Left ventricle myocardium inferior (tissue), 1 donor: ENCODE data around the gene TTC24. TPM values are rescaled to one million over a fixed set of nuclear protein-coding genes. Genes with fewer than 3 reads are reported as not detected.

Experiments
- DNase-seq: peaks from one replicate; pipeline ENCODE4 v3.0.0-alpha.2; 2020
- H3K27ac ChIP-seq: fragments of 200-600 bp; replicated peaks from 2 replicates; pipeline ENCODE4 v1.8.0; 2021
- H3K27me3 ChIP-seq: fragments of 200-600 bp; 2 replicates; pipeline ENCODE4 v1.8.0; 2021; ENCODE audit warnings: low read depth
- H3K36me3 ChIP-seq: fragments of 200-600 bp; 2 replicates; pipeline ENCODE4 v1.8.0; 2021
- H3K4me1 ChIP-seq: fragments of 200-600 bp; 2 replicates; pipeline ENCODE4 v1.8.0; 2021
- H3K4me3 ChIP-seq: fragments of 200-600 bp; 2 replicates; pipeline ENCODE4 v1.8.0; 2021; ENCODE audit warnings: mild to moderate bottlenecking, moderate library complexity
- H3K9me3 ChIP-seq: fragments of 200-600 bp; replicated peaks from 2 replicates; pipeline ENCODE4 v1.8.0; 2021
- intact Hi-C: fragments of 100-400 bp; cut with micrococcal nuclease; formaldehyde crosslinking; loops from one replicate; pipeline ENCODE4 v1.11.0; 2022
- total RNA-seq: library from RNA; stranded (reverse); fragmentation: NEBNext Ultra II Directional; extraction: Animal tissue kit (Norgen Biotek cat#: 25700); gene quantifications from one replicate; pipeline ENCODE4 v1.2.1, GENCODE V29; 2021
- TF ChIP-seq, protein P1 (sequence below): fragments of 200-600 bp; IDR thresholded peaks from 2 replicates; pipeline ENCODE4 v1.8.0; 2021; ENCODE audit warnings: antibody characterized with exemption, mild to moderate bottlenecking, borderline replicate concordance
- donor health status: DM: no; HTN: yes; CAD: no; lungs with severe emphysema.

Gene TTC24
- total RNA-seq, 1 donor from 2014 or later: not detected

DNA sequence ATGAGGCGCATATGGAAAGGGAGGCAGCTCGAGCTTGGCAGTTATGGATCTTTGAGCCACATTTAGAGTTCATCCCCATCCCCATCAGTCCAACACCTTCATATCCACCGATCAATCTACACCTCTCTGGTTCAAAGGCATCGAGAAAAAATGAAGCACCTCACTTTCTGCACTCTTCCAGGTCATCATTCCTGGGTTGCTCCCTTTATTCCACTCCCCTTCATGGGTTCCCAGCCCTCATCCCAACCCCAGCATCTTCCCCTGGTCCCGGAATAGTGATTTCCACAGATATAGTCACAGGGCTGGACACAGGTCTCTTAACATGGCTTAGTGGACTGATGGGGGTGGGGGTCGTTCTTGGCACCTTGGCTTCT lies 40.0 kb downstream of the TTC24 start:
- intact Hi-C loops: no loop called here
- H3K27ac ChIP-seq: peak overlapping the region; percentile 27
- H3K4me3 ChIP-seq: no peak overlapping the region
- H3K4me1 ChIP-seq: peaks cover 39% of the 10 kb centered on the region
- TF ChIP-seq, protein P1, sequence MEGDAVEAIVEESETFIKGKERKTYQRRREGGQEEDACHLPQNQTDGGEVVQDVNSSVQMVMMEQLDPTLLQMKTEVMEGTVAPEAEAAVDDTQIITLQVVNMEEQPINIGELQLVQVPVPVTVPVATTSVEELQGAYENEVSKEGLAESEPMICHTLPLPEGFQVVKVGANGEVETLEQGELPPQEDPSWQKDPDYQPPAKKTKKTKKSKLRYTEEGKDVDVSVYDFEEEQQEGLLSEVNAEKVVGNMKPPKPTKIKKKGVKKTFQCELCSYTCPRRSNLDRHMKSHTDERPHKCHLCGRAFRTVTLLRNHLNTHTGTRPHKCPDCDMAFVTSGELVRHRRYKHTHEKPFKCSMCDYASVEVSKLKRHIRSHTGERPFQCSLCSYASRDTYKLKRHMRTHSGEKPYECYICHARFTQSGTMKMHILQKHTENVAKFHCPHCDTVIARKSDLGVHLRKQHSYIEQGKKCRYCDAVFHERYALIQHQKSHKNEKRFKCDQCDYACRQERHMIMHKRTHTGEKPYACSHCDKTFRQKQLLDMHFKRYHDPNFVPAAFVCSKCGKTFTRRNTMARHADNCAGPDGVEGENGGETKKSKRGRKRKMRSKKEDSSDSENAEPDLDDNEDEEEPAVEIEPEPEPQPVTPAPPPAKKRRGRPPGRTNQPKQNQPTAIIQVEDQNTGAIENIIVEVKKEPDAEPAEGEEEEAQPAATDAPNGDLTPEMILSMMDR: no peak
- DNase-seq: no peak
- H3K36me3 ChIP-seq: no peaks in the 10 kb centered on the region
- H3K9me3 ChIP-seq: no peaks in the 10 kb centered on the region
- peaks cover 24% of the 10 kb centered on the region for H3K27me3 ChIP-seq

- no peak for DNase-seq
- H3K27me3 ChIP-seq: peaks cover 56% of the 10 kb centered on the region
- peaks cover 35% of the 10 kb centered on the region for H3K4me1 ChIP-seq
- intact Hi-C loops: no loop called here
- TF ChIP-seq, protein P1: no peak
- H3K4me3 ChIP-seq: no peak overlapping the region
- no peaks in the 10 kb centered on the region for H3K9me3 ChIP-seq
- H3K27ac ChIP-seq: no peak overlapping the region
- H3K36me3 ChIP-seq: no peaks in the 10 kb centered on the region
These were observed 43.2 kb downstream of the TTC24 start for GRCh38 chr1:156622581-156623297.

GRCh38 chr1:156623946-156624813 lies 44.7 kb downstream of the TTC24 start:
- Histone ChIP-seq H3K4me3 (peak overlapping the region; percentile 63), H3K9me3 (no peaks in the 10 kb centered on the region), H3K4me1 (peaks cover 35% of the 10 kb centered on the region), H3K27me3 (peaks cover 69% of the 10 kb centered on the region), H3K36me3 (no peaks in the 10 kb centered on the region), H3K27ac (peak overlapping the region; percentile 79)
- TF ChIP-seq, protein P1: peak; percentile 48
- intact Hi-C loops: no loop called here
- DNase-seq: peak; percentile 60

- Histone ChIP-seq H3K27ac (peak overlapping the region; percentile 79), H3K4me3 (peak overlapping the region; percentile 63), H3K36me3 (no peaks in the 10 kb centered on the region), H3K4me1 (peaks cover 35% of the 10 kb centered on the region), H3K9me3 (no peaks in the 10 kb centered on the region), H3K27me3 (peaks cover 76% of the 10 kb centered on the region)
- intact Hi-C loops: no loop called here
- TF ChIP-seq, protein P1: no peak
- DNase-seq: no peak
These were observed 45.4 kb downstream of the TTC24 start for GRCh38 chr1:156624814-156625435.

DNA sequence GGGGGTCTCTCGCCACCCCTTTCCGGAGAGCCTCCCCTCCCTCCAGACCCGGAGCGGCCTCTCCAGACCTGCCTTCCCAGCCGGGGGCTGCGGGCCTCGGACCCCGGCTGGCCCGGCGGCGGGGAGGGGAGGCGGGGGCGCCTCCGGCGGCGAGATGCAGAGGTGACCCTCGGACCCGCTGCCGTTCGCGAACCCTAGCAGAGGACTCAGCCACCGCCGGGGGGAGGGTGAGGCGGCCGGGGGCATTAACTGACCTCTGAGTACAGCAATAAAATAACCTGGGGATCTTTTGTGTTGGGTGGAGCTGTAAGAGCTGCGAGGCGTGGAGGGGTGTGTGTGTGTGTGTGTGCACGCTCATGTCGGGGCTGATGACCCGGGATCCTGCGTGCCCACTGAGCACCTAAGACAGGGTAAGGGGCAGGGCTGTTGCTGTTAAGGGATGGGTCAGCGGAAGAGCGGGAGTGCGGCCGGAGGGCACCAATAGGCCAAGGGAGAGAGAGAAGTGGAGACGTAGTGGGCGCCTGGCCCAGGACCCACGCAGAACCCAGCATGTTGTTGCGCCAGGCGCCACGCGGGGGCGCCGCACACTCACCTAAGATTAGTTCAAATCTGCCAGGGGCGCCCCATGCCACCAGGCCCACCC lies 46.0 kb downstream of the TTC24 start:
- peaks cover 35% of the 10 kb centered on the region for H3K4me1 ChIP-seq
- no peaks in the 10 kb centered on the region for H3K9me3 ChIP-seq
- peak overlapping the region; percentile 79 for H3K27ac ChIP-seq
- peak; percentile 52 for DNase-seq
- H3K4me3 ChIP-seq: peak overlapping the region; percentile 63
- intact Hi-C loops: loop anchor here (2.0 kb wide), 1 partner anchor 31 kb away; no protein-coding TSS in a partner anchor
- H3K27me3 ChIP-seq: peaks cover 83% of the 10 kb centered on the region
- no peaks in the 10 kb centered on the region for H3K36me3 ChIP-seq
- TF ChIP-seq, protein P1: peak; percentile 83
